ENCODE results near the gene EPB41L1. TPM values are rescaled to one million over a fixed set of nuclear protein-coding genes. Genes with fewer than 3 reads are reported as not detected.
"Not testable (repeated sequence)": the region's sequence is repeated elsewhere in the genome, so short reads cannot be mapped to it uniquely, and the experiment has no call there.

The EPB41L1 gene
- polyA plus RNA-seq, 1 donor from 2014 or later, result 38.2 TPM

DNA sequence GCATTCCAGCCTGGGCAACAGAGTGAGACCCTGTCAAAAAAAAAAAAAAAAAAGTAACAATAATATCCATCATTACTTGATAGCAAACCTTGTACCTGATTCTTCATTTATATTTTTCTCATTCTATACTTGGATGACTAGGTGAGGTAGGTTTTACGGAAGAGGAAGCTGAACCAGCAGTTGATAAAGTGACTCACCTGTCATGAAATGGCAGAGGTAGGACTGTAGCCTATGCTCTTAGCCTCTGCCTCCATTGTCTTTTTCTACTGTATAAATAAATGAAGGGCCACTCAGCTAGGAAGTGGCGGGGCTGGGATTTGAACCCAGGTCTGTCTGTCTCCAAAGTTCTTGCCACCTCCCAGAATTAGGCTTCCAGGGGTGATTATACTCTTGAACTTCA, 20.7 kb upstream of the EPB41L1 start:
- Histone ChIP-seq H4K20me1 (ENCODE audit: insufficient read depth) (no peaks in the 10 kb centered on the region), H3K9ac (ENCODE audit: low read length) (no peak overlapping the region)

DNA sequence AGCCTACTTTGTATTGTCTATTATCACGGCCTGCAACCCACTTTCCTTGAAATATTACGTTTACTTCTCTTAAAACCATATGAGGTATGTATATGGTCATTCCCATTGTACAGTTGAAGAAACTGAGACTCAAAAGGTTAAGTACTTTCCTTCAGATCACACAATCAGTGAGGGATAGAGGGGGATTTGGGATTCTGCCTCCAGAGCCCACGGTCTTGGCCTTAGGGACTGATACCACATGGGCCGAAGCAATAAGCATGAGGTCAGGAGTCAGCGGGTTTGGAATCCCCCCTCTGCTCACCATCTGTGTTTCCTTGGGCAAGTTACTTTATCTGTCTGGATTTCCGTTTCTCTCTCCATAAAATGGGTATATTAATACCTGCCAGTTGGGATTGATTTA, 19.4 kb upstream of the EPB41L1 start:
- no peaks in the 10 kb centered on the region for H3K36me3 ChIP-seq (ENCODE audit: insufficient read depth, low read length)
- TF ChIP-seq SMC3 (conservative IDR thresholded peaks at IDR 0.05; ENCODE audit: poor library complexity) (no peak), MXI1 (conservative IDR thresholded peaks at IDR 0.05; ENCODE audit: poor library complexity, severe bottlenecking) (no peak)
- H3K9me3 ChIP-seq (ENCODE audit: low read length), result no peaks in the 10 kb centered on the region
- H3K27ac ChIP-seq (ENCODE audit: low read length), result no peak overlapping the region
- no peak overlapping the region for H2AFZ ChIP-seq (ENCODE audit: low read depth, low read length)
- no peaks in the 10 kb centered on the region for H3F3A ChIP-seq (ENCODE audit: insufficient read depth, low read length, poor library complexity, severe bottlenecking)
- no peaks in the 10 kb centered on the region for H3K79me2 ChIP-seq (replicated peaks; ENCODE audit: insufficient read depth, low read length)
- H3K27me3 ChIP-seq (ENCODE audit: insufficient read depth, low read depth, low read length), result no peaks in the 10 kb centered on the region
- H3K9ac ChIP-seq (ENCODE audit: low read length), result no peak overlapping the region
- no peak overlapping the region for H3K4me3 ChIP-seq (ENCODE audit: low read length)
- H3K9me2 ChIP-seq (ENCODE audit: insufficient read depth, low read length), result no peaks in the 10 kb centered on the region
- H4K20me1 ChIP-seq (ENCODE audit: insufficient read depth), result no peaks in the 10 kb centered on the region
- H3K4me2 ChIP-seq (ENCODE audit: low read length), result no peak overlapping the region

More for the DNA sequence above, 20.7 kb upstream of the EPB41L1 start:
- Histone ChIP-seq H3K36me3 (ENCODE audit: insufficient read depth, low read length) (no peaks in the 10 kb centered on the region), H2AFZ (ENCODE audit: low read depth, low read length) (no peak overlapping the region), H3K27ac (ENCODE audit: low read length) (no peak overlapping the region), H3K9me3 (ENCODE audit: low read length) (no peaks in the 10 kb centered on the region), H3K79me2 (replicated peaks; ENCODE audit: insufficient read depth, low read length) (no peaks in the 10 kb centered on the region), H3K9me2 (ENCODE audit: insufficient read depth, low read length) (no peaks in the 10 kb centered on the region), H3K4me3 (ENCODE audit: low read length) (no peak overlapping the region), H3K27me3 (ENCODE audit: insufficient read depth, low read depth, low read length) (no peaks in the 10 kb centered on the region), H3F3A (ENCODE audit: insufficient read depth, low read length, poor library complexity, severe bottlenecking) (no peaks in the 10 kb centered on the region), H3K4me2 (ENCODE audit: low read length) (no peak overlapping the region)
- no peak for TF ChIP-seq POLR2AphosphoS5 (IDR thresholded peaks at IDR 0.05)
- no peak for TF ChIP-seq RAD21 (conservative IDR thresholded peaks at IDR 0.05)

DNA sequence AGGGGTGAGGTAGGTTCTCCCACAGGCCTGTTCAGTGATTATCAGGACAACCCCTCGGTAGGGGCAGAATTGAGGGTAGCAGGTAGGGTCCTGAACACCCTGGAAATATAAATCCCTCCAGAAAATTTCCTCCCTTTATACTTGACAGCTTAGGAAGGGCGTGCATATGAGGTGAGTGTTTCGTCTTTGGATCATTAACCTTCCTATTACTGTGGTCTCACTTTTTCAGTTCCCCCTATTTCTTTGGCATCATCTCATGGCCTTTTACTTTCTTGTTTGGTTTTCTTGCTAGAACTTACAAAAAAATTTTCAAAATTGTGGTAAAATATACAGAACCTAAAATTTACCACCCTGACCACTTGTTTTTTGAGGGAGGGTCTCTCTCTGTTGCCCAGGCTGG, 18.7 kb upstream of the EPB41L1 start:
- H4K20me1 ChIP-seq (ENCODE audit: insufficient read depth), result no peaks in the 10 kb centered on the region
- H3K9me2 ChIP-seq (ENCODE audit: insufficient read depth, low read length), result no peaks in the 10 kb centered on the region
- no peak overlapping the region for H3K4me3 ChIP-seq (ENCODE audit: low read length)
- no peak overlapping the region for H3K9ac ChIP-seq (ENCODE audit: low read length)
- H3K36me3 ChIP-seq (ENCODE audit: insufficient read depth, low read length), result no peaks in the 10 kb centered on the region
- H3K27ac ChIP-seq (ENCODE audit: low read length), result no peak overlapping the region
- TF ChIP-seq TAF1 (IDR thresholded peaks at IDR 0.05; ENCODE audit: low read depth) (no peak), MXI1 (conservative IDR thresholded peaks at IDR 0.05; ENCODE audit: poor library complexity, severe bottlenecking) (no peak), EZH2 (IDR thresholded peaks at IDR 0.05; ENCODE audit: borderline replicate concordance, insufficient read depth, low read length, poor library complexity, severe bottlenecking) (no peak), RAD21 (conservative IDR thresholded peaks at IDR 0.05) (no peak), EP300 (conservative IDR thresholded peaks at IDR 0.05; ENCODE audit: poor library complexity, severe bottlenecking) (no peak), SMC3 (conservative IDR thresholded peaks at IDR 0.05; ENCODE audit: poor library complexity) (no peak), POLR2AphosphoS5 (IDR thresholded peaks at IDR 0.05) (no peak)
- TF ChIP-seq, protein P1, sequence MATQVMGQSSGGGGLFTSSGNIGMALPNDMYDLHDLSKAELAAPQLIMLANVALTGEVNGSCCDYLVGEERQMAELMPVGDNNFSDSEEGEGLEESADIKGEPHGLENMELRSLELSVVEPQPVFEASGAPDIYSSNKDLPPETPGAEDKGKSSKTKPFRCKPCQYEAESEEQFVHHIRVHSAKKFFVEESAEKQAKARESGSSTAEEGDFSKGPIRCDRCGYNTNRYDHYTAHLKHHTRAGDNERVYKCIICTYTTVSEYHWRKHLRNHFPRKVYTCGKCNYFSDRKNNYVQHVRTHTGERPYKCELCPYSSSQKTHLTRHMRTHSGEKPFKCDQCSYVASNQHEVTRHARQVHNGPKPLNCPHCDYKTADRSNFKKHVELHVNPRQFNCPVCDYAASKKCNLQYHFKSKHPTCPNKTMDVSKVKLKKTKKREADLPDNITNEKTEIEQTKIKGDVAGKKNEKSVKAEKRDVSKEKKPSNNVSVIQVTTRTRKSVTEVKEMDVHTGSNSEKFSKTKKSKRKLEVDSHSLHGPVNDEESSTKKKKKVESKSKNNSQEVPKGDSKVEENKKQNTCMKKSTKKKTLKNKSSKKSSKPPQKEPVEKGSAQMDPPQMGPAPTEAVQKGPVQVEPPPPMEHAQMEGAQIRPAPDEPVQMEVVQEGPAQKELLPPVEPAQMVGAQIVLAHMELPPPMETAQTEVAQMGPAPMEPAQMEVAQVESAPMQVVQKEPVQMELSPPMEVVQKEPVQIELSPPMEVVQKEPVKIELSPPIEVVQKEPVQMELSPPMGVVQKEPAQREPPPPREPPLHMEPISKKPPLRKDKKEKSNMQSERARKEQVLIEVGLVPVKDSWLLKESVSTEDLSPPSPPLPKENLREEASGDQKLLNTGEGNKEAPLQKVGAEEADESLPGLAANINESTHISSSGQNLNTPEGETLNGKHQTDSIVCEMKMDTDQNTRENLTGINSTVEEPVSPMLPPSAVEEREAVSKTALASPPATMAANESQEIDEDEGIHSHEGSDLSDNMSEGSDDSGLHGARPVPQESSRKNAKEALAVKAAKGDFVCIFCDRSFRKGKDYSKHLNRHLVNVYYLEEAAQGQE (IDR thresholded peaks at IDR 0.05; ENCODE audit: borderline replicate concordance), result no peak
- TF ChIP-seq, protein P2, sequence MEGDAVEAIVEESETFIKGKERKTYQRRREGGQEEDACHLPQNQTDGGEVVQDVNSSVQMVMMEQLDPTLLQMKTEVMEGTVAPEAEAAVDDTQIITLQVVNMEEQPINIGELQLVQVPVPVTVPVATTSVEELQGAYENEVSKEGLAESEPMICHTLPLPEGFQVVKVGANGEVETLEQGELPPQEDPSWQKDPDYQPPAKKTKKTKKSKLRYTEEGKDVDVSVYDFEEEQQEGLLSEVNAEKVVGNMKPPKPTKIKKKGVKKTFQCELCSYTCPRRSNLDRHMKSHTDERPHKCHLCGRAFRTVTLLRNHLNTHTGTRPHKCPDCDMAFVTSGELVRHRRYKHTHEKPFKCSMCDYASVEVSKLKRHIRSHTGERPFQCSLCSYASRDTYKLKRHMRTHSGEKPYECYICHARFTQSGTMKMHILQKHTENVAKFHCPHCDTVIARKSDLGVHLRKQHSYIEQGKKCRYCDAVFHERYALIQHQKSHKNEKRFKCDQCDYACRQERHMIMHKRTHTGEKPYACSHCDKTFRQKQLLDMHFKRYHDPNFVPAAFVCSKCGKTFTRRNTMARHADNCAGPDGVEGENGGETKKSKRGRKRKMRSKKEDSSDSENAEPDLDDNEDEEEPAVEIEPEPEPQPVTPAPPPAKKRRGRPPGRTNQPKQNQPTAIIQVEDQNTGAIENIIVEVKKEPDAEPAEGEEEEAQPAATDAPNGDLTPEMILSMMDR (IDR thresholded peaks at IDR 0.05; ENCODE audit: poor library complexity, severe bottlenecking), result no peak
- H3K27me3 ChIP-seq (ENCODE audit: insufficient read depth, low read depth, low read length), result no peaks in the 10 kb centered on the region
- no peaks in the 10 kb centered on the region for H3K79me2 ChIP-seq (replicated peaks; ENCODE audit: insufficient read depth, low read length)
- no peaks in the 10 kb centered on the region for H3F3A ChIP-seq (ENCODE audit: insufficient read depth, low read length, poor library complexity, severe bottlenecking)
- no peaks in the 10 kb centered on the region for H3K9me3 ChIP-seq (ENCODE audit: low read length)
- H2AFZ ChIP-seq (ENCODE audit: low read depth, low read length), result no peak overlapping the region
- H3K4me2 ChIP-seq (ENCODE audit: low read length), result no peak overlapping the region

DNA sequence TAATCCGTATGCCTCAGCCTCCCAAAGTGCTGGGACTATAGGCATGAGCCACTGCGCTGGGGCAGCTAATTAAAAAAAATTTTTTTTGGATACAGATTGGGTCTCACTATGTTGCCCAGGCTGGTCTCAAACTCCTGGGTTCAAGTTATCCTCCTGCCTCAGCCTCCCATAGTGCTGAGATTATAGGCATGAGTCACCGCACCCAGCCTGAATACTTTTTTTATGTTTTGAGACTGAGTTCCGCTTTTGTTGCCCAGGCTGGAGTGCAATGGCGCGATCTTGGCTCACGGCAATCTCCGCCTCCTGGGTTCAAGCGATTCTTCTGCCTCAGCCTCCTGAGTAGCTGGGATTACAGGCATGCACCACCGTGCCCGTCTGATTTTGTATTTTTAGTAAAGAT, 17.2 kb upstream of the EPB41L1 start:
- not testable (repeated sequence) for H3F3A ChIP-seq (ENCODE audit: insufficient read depth, low read length, poor library complexity, severe bottlenecking); H2AFZ ChIP-seq (ENCODE audit: low read depth, low read length); H3K36me3 ChIP-seq (ENCODE audit: insufficient read depth, low read length); H3K9ac ChIP-seq (ENCODE audit: low read length); H3K4me2 ChIP-seq (ENCODE audit: low read length); H3K27me3 ChIP-seq (ENCODE audit: insufficient read depth, low read depth, low read length); H3K9me2 ChIP-seq (ENCODE audit: insufficient read depth, low read length); H3K79me2 ChIP-seq (replicated peaks; ENCODE audit: insufficient read depth, low read length); H3K27ac ChIP-seq (ENCODE audit: low read length); H3K4me3 ChIP-seq (ENCODE audit: low read length); H3K9me3 ChIP-seq (ENCODE audit: low read length); H4K20me1 ChIP-seq (ENCODE audit: insufficient read depth)
